ACHN (cell line): Measurements from ENCODE around the gene EXOC4.
"Not testable (repeated sequence)": the region's sequence is repeated elsewhere in the genome, so short reads cannot be mapped to it uniquely, and the experiment has no call there.

Source experiments
- DNase-seq: peaks from one replicate; pipeline ENCODE4 v3.0.0-alpha.2; 2015
- in situ Hi-C: cut with HindIII; loops from 2 replicates; pipeline ENCODE4 v1.10.0; 2017; ENCODE audit warnings: low sequenced_read_pairs, low pct_ligation_motif_present, low pct_unique_long_range_greater_than_20kb

EXOC4 gene

GRCh38 chr7:133303372-133303771 is 50.5 kb downstream of the EXOC4 start:
- in situ Hi-C loops = no loop called here
- no peak for DNase-seq

GRCh38 chr7:133303931-133304330 is 51.1 kb downstream of the EXOC4 start:
- in situ Hi-C loops = no loop called here
- DNase-seq = no peak

- in situ Hi-C loops = no loop called here
Measured at GRCh38 chr7:133309333-133309732, 56.5 kb downstream of the EXOC4 start.

GRCh38 chr7:133310232-133310862 is 57.5 kb downstream of the EXOC4 start:
- DNase-seq = peak; percentile 35
- in situ Hi-C loops = no loop called here

More at GRCh38 chr7:133309333-133309732, 56.5 kb downstream of the EXOC4 start:
- no peak for DNase-seq

- in situ Hi-C loops = no loop called here
- no peak for DNase-seq
Measured at GRCh38 chr7:133313575-133313974, 60.7 kb downstream of the EXOC4 start.

GRCh38 chr7:133314084-133314483 is 61.2 kb downstream of the EXOC4 start:
- DNase-seq = no peak

GRCh38 chr7:133315332-133316040 is 62.6 kb downstream of the EXOC4 start:
- DNase-seq = no peak
- in situ Hi-C loops = no loop called here

More at GRCh38 chr7:133314084-133314483, 61.2 kb downstream of the EXOC4 start:
- in situ Hi-C loops = no loop called here

- DNase-seq = no peak
- in situ Hi-C loops = no loop called here
Measured at GRCh38 chr7:133319842-133320241, 67.0 kb downstream of the EXOC4 start.

GRCh38 chr7:133320891-133321290 is 68.0 kb downstream of the EXOC4 start:
- in situ Hi-C loops = no loop called here
- no peak for DNase-seq

GRCh38 chr7:133321366-133321765 is 68.5 kb downstream of the EXOC4 start:
- DNase-seq, in situ Hi-C loops: not testable (repeated sequence)

GRCh38 chr7:133326745-133327144 is 73.9 kb downstream of the EXOC4 start:
- DNase-seq, in situ Hi-C loops: not testable (repeated sequence)

- in situ Hi-C loops, DNase-seq: not testable (repeated sequence)
Measured at GRCh38 chr7:133328021-133328420, 75.1 kb downstream of the EXOC4 start.

GRCh38 chr7:133330085-133330484 is 77.2 kb downstream of the EXOC4 start:
- in situ Hi-C loops = no loop called here
- no peak for DNase-seq

GRCh38 chr7:133331861-133332260 is 79.0 kb downstream of the EXOC4 start:
- in situ Hi-C loops = no loop called here
- DNase-seq = no peak

- in situ Hi-C loops = no loop called here
- no peak for DNase-seq
Measured at GRCh38 chr7:133339772-133340171, 86.9 kb downstream of the EXOC4 start.

- peak; percentile 23 for DNase-seq
- in situ Hi-C loops = no loop called here
Measured at GRCh38 chr7:133344275-133344674, 91.4 kb downstream of the EXOC4 start.

- no peak for DNase-seq
- in situ Hi-C loops = no loop called here
Measured at GRCh38 chr7:133345690-133346421, 93.0 kb downstream of the EXOC4 start.

- DNase-seq = no peak
- in situ Hi-C loops = no loop called here
Measured at GRCh38 chr7:133348250-133348649, 95.4 kb downstream of the EXOC4 start.

GRCh38 chr7:133349101-133349500 is 96.2 kb downstream of the EXOC4 start:
- no peak for DNase-seq
- in situ Hi-C loops = no loop called here
